ENCODE measurements around the gene ADAMTSL5.

ADAMTSL5 gene

DNA sequence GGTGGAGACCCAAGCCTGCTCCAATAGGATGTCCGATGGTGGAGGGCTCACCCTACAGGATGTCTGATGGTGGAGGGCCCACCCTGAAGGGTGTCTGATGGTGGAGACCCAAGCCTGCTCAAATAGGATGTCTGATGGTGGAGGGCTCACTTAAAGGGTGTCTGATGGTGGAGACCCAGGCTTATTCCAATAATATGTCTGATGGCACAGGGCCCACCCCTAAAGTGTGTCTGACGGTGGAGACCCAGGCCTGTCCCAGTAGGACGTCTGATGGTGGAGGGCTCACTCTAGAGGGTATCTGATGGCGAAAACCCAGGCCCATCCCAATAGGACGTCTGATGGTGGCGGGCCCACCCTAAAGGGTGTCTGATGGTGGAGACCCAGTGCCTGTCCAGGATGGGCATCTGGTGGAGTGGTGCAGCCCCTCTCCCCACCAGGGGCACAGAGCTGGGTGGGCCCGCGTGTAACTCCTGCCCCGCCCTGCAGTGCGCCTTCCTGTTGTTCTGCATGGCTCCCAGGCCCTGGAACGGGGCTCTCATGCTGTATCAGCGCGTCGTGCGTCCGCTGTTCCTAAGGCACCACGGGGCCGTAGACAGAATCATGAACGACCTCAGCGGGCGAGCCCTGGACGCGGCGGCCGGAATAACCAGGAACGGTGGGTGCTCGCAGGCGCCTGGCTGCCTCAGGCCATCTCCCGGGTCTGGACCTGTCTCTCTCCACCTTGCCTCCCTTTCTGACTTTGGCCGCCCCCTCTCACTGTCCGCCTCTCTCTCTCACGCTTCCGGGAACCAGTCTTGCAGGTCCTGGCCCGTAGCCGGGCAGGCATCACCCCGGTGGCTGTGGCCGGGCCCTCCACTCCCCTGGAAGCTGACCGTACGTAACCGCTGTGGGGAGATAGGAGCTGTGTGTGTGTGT, 16.8 kb downstream of the ADAMTSL5 start:
- no peak for DNase-seq

DNA sequence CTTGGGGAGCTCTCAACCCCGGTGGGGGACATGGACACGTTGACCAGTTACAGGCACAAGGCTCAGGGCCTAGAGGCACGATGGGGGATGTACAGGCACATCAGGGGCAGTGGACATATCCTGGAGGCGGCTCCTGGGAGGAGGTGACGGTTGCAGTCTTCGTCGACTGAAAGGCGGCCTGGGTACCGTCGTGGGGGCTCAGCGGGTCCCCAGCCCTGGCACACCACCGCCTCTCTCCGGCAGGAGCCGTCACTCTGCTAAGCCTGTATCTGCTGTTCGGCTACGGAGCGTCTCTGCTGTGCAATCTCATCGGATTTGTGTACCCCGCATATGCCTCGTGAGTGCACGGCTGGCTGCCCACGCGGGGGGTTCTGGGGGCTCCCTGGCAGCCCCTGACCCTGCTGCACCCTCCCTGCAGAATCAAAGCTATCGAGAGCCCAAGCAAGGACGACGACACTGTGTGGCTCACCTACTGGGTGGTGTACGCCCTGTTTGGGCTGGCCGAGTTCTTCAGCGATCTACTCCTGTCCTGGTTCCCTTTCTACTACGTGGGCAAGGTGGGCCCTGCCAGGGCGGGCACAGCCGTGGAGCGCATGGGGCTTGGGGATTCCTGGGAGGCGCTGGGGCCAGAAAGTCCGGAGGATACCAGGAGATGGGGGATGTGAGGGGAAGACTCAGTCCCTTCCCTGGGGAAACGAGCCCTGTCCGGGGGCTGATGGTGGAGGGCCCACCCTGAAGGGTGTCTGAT, 17.6 kb downstream of the ADAMTSL5 start:
- no peak for DNase-seq

- DNase-seq = no peak
These were observed 18.6 kb downstream of the ADAMTSL5 start for GRCh38 chr19:1494115-1494815.

DNA sequence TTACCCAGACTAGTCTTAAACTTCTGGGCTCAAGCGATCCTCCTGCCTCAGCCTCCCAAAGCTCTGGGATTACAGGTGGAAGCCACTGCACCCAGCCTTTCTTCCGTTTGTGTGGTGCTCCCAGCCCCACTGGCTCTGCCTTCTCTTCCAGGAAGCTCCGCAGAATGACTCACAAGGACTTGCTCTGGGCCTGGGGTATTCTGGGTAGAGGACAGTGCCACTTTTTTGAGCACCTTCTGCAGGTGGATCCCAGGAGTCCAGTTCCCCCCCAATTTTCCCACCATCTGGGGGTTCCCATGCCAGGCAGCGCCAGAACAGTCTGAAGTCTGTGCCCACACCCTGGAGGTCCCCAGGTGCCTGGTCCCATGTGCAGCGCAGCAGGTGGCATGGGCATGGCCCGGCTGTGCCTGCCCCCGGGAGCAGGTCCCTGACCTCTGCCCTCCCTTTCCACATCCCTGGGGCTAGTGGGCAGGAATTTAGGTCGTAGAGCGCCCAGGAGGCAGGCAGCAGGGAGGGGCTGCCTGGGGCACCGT, 20.3 kb downstream of the ADAMTSL5 start:
- no peak for DNase-seq

DNA sequence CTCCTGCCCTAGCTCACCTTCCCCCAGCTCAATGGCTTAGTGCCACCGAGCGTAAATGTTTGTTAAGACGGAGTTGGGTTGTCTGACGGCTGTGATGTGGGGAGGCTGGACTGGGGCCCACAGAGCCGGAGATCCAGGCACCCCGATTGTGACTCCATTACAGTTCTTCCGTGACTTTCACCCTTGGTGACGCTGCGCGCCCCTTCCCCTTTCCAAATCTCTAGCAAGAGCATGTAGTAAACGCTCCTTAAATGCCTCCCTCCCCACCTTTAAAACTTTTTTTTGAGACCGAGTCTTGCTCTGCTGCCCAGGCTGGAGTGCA, 21.0 kb downstream of the ADAMTSL5 start:
- DNase-seq = no peak

- DNase-seq = no peak
These were observed 21.5 kb downstream of the ADAMTSL5 start, which contains the start of gene REEP6 for GRCh38 chr19:1491114-1491848. Gene REEP6 (plus strand): TSS chr19:1491181. CDS start chr19:1491270, 89 bp downstream.

- DNase-seq = peak; percentile 98
These were observed 22.3 kb downstream of the ADAMTSL5 start, which contains the start of gene PCSK4 for GRCh38 chr19:1490311-1491113. Gene PCSK4 (minus strand): TSS chr19:1490350. CDS start chr19:1490346, 4 bp downstream.

DNA sequence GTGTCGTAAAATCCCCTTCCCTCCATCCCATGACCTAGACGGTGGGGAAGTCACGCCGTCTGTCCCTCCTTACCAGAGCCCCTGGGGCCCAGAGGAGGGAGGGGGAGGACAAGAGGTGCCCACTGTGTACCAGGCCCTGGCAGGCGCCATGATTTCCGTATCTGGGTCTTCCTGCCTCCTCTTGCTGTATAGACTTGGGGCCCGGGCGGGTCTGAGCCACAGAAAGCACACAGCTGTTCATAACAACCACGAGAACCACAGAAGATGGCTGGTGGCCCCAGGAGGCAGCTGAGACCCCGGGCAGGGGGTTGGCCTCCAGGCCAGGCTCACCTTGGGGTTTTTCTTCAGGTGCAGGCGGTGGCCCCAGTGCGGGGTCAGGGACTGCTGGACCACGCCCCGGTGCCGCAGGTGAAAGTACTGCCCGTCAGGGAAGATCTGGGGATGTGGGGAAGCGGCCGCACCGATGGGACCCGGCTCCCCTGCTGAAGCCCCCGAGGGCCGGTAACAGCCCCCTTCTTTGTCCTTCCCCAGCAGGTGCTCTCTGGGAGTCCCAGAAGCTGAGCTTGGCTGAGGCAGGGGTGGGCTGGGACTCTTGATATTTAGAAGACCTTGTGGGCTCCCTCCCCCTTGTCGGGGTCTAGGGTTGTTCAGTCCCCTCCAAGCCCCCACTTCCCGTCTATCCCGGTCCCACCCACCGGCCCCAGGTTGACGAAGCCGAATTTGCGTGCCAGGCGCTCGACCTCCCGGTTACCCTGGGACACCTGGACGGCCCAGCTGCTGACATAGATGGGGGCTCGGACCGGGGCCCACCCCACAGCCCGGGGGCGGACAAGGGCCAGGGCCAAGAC, 23.1 kb downstream of the ADAMTSL5 start:
- no peak for DNase-seq

DNA sequence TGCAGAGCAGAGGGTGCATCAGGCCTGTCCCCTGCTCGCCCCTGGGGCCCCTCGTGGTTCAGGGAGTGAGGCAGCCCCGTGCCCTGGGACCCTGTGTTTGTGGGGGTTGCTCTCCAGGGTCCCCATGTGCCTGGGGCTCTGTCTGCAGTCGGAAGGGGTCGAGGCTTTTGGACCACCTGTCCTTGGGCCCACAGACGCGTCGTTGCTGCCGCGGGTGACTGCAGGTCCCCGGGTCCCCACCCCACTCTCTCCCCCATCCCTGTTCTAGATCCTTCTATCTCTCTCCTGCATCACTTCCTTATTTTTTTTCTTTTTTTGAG, 24.6 kb downstream of the ADAMTSL5 start:
- no peak for DNase-seq

- DNase-seq = no peak
These were observed 25.1 kb downstream of the ADAMTSL5 start for GRCh38 chr19:1487576-1488281.

DNA sequence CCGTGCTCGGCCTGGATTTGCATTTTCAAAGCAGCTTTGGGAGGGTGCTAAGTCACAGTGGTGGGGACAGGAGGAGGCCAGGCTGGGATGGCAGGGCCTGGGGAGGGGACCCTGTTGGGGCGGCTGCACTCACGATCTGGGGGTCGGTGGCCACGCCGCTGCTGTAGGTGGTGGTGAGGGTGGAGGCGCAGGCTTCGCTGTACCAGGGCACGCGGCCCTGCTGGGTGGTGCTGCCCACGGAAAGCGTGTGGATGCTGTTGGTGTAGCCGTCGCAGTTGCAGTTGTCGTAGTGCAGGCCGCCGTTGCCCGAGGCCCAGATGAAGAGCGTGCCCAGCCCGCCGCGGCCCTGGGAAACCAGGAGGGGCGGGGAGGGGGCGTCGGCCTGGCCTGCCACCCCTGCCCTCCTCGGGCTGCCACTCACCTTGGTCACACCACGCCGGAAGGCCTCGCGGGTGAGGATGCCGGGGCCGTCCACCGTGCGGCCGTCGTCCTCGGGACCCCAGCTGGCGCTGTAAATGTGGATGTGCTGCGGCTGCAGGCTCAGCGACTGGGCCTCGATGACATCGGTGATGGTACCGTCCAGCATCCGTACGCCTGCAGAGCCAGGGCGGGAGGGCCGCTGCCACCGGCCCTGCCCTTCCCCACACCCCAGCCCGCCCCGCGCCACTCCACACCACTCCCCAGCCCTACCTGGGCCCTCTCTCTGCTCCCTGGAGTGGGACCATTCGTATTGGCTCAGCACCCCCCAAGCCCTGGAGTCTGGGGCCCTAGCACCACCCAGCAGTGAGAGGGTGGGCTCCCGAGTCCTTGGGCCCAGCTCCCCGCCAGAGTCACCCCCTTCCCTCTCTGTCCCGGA, 25.9 kb downstream of the ADAMTSL5 start:
- DNase-seq = no peak

GRCh38 chr19:1483979-1484428, 28.8 kb downstream of the ADAMTSL5 start:
- no peak for DNase-seq

GRCh38 chr19:1483131-1483978, 29.5 kb downstream of the ADAMTSL5 start:
- no peak for DNase-seq

DNA sequence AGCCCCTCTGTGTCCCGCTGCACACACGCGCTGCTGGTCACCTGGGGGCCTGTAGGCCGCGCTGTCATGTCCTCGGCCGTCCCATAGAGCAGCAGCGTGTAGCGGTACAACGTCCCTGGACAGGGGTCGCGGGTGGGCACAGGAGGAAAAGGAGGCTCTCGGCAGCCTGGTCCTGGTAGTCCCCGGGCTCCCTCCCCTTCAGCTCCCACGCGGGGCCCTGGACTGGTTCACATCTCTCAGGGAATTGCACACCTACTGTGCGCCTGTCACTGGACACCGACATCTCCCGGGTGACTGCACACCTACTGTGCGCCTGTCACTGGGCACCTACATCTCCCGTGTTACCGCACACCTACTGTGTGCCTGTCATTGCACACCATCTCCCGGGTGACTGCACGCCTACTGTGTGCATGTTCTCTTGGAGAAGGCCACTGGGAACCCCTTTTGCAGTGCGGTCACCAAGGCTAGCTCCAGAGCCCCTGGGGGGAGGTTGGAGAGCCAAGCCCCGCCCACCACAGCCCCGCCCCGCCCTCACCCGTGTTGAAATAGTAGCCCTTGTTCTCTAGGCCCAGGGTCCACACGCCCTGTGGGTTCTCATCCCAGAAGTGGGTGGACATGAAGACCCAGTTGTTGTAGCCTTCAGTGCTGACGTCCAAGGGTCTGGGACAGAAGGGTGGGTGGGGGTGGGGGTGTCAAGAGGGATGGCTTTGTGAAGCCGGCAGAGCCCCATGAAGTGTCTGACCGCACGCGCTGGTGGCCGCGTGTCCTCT, 30.3 kb downstream of the ADAMTSL5 start:
- DNase-seq = no peak

- no peak for DNase-seq
These were observed 30.9 kb downstream of the ADAMTSL5 start for GRCh38 chr19:1481893-1482360.

DNA sequence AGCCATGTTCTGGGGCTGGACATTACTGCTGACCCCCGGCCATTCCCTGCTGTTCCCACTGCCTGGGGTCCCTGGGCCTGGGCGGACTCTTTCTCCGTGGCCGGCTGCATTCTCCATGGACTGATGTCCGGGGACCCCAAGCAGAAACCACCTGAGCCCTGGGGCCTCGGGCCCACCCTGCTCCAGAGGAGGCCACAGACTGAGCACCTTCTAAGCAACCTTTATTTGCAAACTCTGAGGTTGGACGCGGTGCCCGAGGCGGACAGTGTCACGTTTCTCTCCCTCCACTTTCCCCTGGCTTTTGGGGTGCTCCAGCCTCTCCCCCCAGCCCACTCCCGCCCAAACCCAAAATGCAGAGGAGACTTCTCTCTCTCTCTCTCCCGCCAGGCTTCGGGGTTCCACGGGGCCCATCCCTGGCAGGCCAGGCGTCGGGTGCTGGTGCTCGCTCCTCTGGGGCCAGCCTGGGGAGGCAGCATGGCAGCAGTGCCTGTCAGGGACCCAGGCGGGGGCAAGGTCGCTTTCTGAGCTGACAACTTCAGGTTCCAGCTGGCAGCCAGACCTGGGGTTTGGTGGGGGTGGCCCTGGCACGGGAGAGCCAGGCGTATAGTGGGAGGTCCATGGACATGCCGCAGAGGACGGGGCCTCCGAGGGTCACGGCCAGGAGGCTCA, 31.5 kb downstream of the ADAMTSL5 start:
- no peak for DNase-seq
